GM23338 (cell line): Measurements from ENCODE around the gene CDYL2. TPM values are rescaled to one million over a fixed set of nuclear protein-coding genes. Genes with fewer than 3 reads are reported as not detected.
A peak's percentile ranks its signal among the peaks of the same experiment; 100 is the strongest.

Experiments used
- ATAC-seq: fragments of 200-7000 bp; cut with Tn5 transposase; 3 replicates; pipeline ENCODE4 v1.9.1; 2020
- DNase-seq: peaks from one replicate; pipeline ENCODE4 v3.0.0-alpha.2; 2015; ENCODE audit warnings: low spot score
- H2AFZ ChIP-seq: fragments of 200-600 bp; sonication (generic); 2 replicates; pipeline ENCODE4 v1.8.0; 2016; ENCODE audit warnings: antibody characterized with exemption, mild to moderate bottlenecking, moderate library complexity
- H3F3A ChIP-seq: fragments of 200-600 bp; sonication (generic); replicated peaks from 2 replicates; pipeline ENCODE4 v1.8.0; 2017; ENCODE audit warnings: antibody characterized with exemption, mixed run types, low read depth
- H3K27ac ChIP-seq: fragments of 200-600 bp; sonication (generic); 2 replicates; pipeline ENCODE4 v1.6.1; 2016; ENCODE audit warnings: low read depth
- H3K27me3 ChIP-seq: fragments of 200-600 bp; sonication (generic); 2 replicates; pipeline ENCODE4 v1.8.0; 2016; ENCODE audit warnings: mild to moderate bottlenecking, mixed run types, moderate library complexity; ENCODE audit not compliant: insufficient read depth
- H3K36me3 ChIP-seq: fragments of 200-600 bp; sonication (generic); 2 replicates; pipeline ENCODE4 v1.8.0; 2016; ENCODE audit warnings: mild to moderate bottlenecking; ENCODE audit not compliant: insufficient read depth
- H3K4me1 ChIP-seq: fragments of 200-600 bp; sonication (generic); 2 replicates; pipeline ENCODE4 v1.8.0; 2016; ENCODE audit warnings: mild to moderate bottlenecking, moderate library complexity; ENCODE audit not compliant: insufficient read depth
- H3K4me2 ChIP-seq: fragments of 200-600 bp; sonication (generic); 2 replicates; pipeline ENCODE4 v1.7.1; 2017; ENCODE audit warnings: mixed run types
- H3K4me3 ChIP-seq: fragments of 200-600 bp; sonication (generic); 2 replicates; pipeline ENCODE4 v1.6.1; 2016; ENCODE audit warnings: mixed run types
- H3K79me2 ChIP-seq: fragments of 200-600 bp; sonication (generic); replicated peaks from 2 replicates; pipeline ENCODE4 v1.8.0; 2017; ENCODE audit warnings: mild to moderate bottlenecking; ENCODE audit not compliant: insufficient read depth
- H3K9me2 ChIP-seq: fragments of 200-600 bp; sonication (generic); 2 replicates; pipeline ENCODE4 v1.8.0; 2017; ENCODE audit not compliant: insufficient read depth
- H4K20me1 ChIP-seq: fragments of 200-600 bp; sonication (generic); replicated peaks from 2 replicates; pipeline ENCODE4 v1.8.0; 2017; ENCODE audit warnings: mild to moderate bottlenecking; ENCODE audit not compliant: insufficient read depth
- H3K27ac Mint-ChIP-seq: 2 replicates; pipeline ENCODE4 v1.8.0; 2020; ENCODE audit warnings: inconsistent platforms, mild to moderate bottlenecking, moderate library complexity, mixed read lengths
- H3K27me3 Mint-ChIP-seq: 3 replicates; pipeline ENCODE4 v1.8.0; 2022; ENCODE audit warnings: low read depth, mild to moderate bottlenecking, moderate library complexity, mixed read lengths, inconsistent platforms; ENCODE audit not compliant: insufficient read depth, poor library complexity
- H3K36me3 Mint-ChIP-seq: 3 replicates; pipeline ENCODE4 v1.8.0; 2021; ENCODE audit warnings: low read depth, mild to moderate bottlenecking, inconsistent platforms, moderate library complexity, mixed read lengths
- H3K4me1 Mint-ChIP-seq: 3 replicates; pipeline ENCODE4 v1.8.0; 2020; ENCODE audit warnings: mild to moderate bottlenecking, inconsistent platforms, mixed read lengths
- H3K4me3 Mint-ChIP-seq: 3 replicates; pipeline ENCODE4 v1.8.0; 2021; ENCODE audit warnings: moderate library complexity, mild to moderate bottlenecking, inconsistent platforms, mixed read lengths
- H3K9me3 Mint-ChIP-seq: 3 replicates; pipeline ENCODE4 v1.8.0; 2020; ENCODE audit warnings: moderate library complexity, mild to moderate bottlenecking, inconsistent platforms, mixed read lengths
- CREB1 ChIP-seq: fragments of 250-450 bp; sonication (Bioruptor Pico); IDR thresholded peaks from 2 replicates; pipeline ENCODE4 v1.5.0; 2020; ENCODE audit warnings: low read depth, mild to moderate bottlenecking, moderate library complexity
- EZH2phosphoT487 ChIP-seq: fragments of 200-600 bp; sonication (generic); IDR thresholded peaks from one replicate; pipeline ENCODE4 v1.8.1; 2018; ENCODE audit warnings: antibody characterized with exemption; ENCODE audit not compliant: unreplicated experiment
- NANOG ChIP-seq: IDR thresholded peaks from 2 replicates; pipeline ENCODE4 v1.6.1; 2016; ENCODE audit warnings: antibody characterized with exemption, borderline replicate concordance
- ZNF114 ChIP-seq: fragments of 250-450 bp; sonication (Bioruptor Pico); IDR thresholded peaks from 2 replicates; pipeline ENCODE4 v1.5.0; 2020; ENCODE audit warnings: mild to moderate bottlenecking, moderate library complexity
- polyA plus RNA-seq: library from polyadenylated mRNA; unstranded; fragments of >200 nt; fragmentation: Nextera tagmentation; extraction: Ambion mirVana; gene quantifications from 2 replicates; pipeline ENCODE4 v1.2.1, GENCODE V29; 2016
- total RNA-seq: library from RNA; depleted of rRNA; stranded (reverse); fragments of >200 nt; shearing (Covaris generic); gene quantifications from 2 replicates; pipeline ENCODE4 v1.2.3, GENCODE V29; 2014
- TF ChIP-seq, protein P1 (sequence below), 2 experiments: fragments of 200-600 bp in 1 of 2; sonication (generic) in 1 of 2; conservative IDR thresholded peaks; 2 replicates each; pipeline versions ENCODE4 v1.5.1 to v1.6.1; 2016 to 2017; ENCODE audit warnings: antibody characterized with exemption in 2 of 2, low read depth in 2 of 2, mild to moderate bottlenecking in 2 of 2, moderate library complexity in 1 of 2
- TF ChIP-seq, protein P2 (sequence below): IDR thresholded peaks from one replicate; pipeline ENCODE4 v1.6.1; 2018; ENCODE audit warnings: antibody characterized with exemption; ENCODE audit not compliant: unreplicated experiment
- TF ChIP-seq, protein P3 (sequence below): IDR thresholded peaks from 2 replicates; pipeline ENCODE4 v1.6.1; 2016; ENCODE audit warnings: antibody characterized with exemption

Gene CDYL2
- total and polyA plus RNA-seq, 2 experiments from 2014 or later, result 0.82 to 4.3 TPM

DNA sequence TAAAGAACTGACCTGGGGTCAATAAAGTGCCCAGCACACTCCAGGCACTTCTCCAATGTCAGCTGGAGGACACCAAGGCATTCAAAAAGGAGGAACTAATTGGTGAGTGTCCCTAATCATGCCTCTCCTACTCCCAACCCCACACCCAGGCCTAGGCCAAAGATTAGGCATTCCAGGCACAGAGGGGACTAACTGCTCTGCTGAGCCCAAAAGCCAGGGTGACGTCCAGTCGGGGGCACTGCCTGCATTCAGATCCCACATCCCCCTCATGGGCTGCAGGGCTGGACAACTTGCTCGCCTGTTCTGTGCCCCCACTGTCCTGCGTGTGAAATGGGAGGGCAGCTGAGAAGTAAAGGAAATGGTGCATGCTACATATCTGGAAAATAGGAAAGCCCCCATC is 148.2 kb downstream of the CDYL2 start:
- Histone ChIP-seq H3K36me3 (no peaks in the 10 kb centered on the region), H3K27me3 (no peaks in the 10 kb centered on the region), H3K27ac (no peak overlapping the region), H3K4me2 (no peak overlapping the region), H2AFZ (no peak overlapping the region), H3F3A (no peaks in the 10 kb centered on the region), H4K20me1 (no peaks in the 10 kb centered on the region), H3K4me1 (no peaks in the 10 kb centered on the region), H3K4me3 (no peak overlapping the region), H3K79me2 (no peaks in the 10 kb centered on the region), H3K9me2 (no peaks in the 10 kb centered on the region)
- Mint-ChIP-seq H3K36me3 (no peaks in the 10 kb centered on the region), H3K4me1 (no peaks in the 10 kb centered on the region), H3K27me3 (no peaks in the 10 kb centered on the region), H3K9me3 (peaks cover 15% of the 10 kb centered on the region), H3K4me3 (no peak overlapping the region), H3K27ac (no peak overlapping the region)
- ATAC-seq, result peak; percentile 56
- TF ChIP-seq, protein P1, sequence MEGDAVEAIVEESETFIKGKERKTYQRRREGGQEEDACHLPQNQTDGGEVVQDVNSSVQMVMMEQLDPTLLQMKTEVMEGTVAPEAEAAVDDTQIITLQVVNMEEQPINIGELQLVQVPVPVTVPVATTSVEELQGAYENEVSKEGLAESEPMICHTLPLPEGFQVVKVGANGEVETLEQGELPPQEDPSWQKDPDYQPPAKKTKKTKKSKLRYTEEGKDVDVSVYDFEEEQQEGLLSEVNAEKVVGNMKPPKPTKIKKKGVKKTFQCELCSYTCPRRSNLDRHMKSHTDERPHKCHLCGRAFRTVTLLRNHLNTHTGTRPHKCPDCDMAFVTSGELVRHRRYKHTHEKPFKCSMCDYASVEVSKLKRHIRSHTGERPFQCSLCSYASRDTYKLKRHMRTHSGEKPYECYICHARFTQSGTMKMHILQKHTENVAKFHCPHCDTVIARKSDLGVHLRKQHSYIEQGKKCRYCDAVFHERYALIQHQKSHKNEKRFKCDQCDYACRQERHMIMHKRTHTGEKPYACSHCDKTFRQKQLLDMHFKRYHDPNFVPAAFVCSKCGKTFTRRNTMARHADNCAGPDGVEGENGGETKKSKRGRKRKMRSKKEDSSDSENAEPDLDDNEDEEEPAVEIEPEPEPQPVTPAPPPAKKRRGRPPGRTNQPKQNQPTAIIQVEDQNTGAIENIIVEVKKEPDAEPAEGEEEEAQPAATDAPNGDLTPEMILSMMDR (conservative IDR thresholded peaks at IDR 0.05; ENCODE audit: low read depth in 2 of 2), result peak in 1 of 2 experiments; percentile 24; a peak in 2 of 4 replicates
- no peak for TF ChIP-seq EZH2phosphoT487
- DNase-seq, result no peak

DNA sequence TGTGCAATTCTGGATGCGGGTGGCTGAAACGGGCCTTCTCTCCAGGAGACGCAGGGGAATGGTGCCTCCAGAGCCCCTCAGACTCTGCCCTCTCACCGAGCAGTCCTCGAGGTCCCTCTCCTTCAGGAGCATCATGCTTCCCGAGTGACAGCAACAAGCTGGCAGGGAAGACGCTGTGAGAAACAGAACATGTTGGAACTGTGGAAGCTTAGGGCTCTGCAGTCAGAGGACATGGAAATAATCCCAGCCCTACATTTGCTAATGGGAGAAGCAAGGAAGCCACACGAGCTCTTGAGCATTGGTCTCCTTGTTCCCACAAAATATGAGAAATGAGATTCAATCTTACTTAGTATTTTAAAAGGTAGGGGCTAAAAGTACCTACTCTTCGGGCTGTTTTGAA is 148.6 kb downstream of the CDYL2 start:
- TF ChIP-seq NANOG (no peak), EZH2phosphoT487 (no peak)

DNA sequence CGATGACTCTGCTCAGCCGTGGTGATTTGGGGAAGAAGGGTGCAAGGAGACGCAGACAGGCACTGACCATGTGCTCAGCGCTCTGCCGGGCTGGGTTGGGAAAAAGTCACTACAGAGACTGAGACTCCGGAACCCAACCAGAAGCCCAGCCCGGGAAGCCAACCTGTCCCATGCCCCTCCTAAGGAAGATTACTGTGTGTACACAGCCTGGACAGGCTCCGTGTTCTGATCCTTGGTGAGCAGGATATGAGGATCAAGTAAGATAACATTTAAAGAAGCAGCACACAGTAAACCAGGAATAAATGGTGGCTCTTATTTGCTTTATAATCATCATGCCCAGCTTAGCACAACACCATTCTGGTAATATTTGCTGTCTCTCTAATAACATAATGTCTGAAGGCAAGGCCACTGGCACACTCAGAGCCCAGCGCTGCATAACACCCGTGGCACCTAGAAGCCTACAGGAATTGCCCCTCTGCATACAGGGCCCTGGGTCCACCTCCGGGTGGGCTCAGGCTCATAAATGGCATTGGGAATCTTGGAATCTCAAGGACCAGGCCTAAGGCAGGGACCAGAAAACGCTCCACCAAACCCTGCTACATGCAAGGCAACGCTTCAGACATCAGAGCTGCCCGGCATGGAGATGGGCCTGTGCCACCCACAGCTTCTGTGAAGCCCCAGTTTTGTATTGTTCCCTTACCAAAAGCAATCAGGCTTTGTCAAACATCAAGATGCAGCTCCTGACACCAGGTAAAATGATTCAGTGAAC is 150.1 kb downstream of the CDYL2 start:
- Histone ChIP-seq H3K27ac (no peak overlapping the region), H3K4me2 (no peak overlapping the region), H3K27me3 (no peaks in the 10 kb centered on the region), H3K79me2 (no peaks in the 10 kb centered on the region), H3K36me3 (no peaks in the 10 kb centered on the region), H2AFZ (no peak overlapping the region), H4K20me1 (no peaks in the 10 kb centered on the region), H3K9me2 (no peaks in the 10 kb centered on the region), H3K4me1 (no peaks in the 10 kb centered on the region), H3F3A (no peaks in the 10 kb centered on the region), H3K4me3 (no peak overlapping the region)
- Mint-ChIP-seq H3K36me3 (no peaks in the 10 kb centered on the region), H3K27ac (no peak overlapping the region), H3K9me3 (peaks cover 4% of the 10 kb centered on the region; the same call in 1 of the 3 replicates), H3K27me3 (no peaks in the 10 kb centered on the region), H3K4me1 (no peaks in the 10 kb centered on the region), H3K4me3 (no peak overlapping the region)
- DNase-seq (no peak), ATAC-seq (no peak)
- TF ChIP-seq, protein P1 (conservative IDR thresholded peaks at IDR 0.05; ENCODE audit: low read depth in 2 of 2), result no peak
- TF ChIP-seq, protein P2, sequence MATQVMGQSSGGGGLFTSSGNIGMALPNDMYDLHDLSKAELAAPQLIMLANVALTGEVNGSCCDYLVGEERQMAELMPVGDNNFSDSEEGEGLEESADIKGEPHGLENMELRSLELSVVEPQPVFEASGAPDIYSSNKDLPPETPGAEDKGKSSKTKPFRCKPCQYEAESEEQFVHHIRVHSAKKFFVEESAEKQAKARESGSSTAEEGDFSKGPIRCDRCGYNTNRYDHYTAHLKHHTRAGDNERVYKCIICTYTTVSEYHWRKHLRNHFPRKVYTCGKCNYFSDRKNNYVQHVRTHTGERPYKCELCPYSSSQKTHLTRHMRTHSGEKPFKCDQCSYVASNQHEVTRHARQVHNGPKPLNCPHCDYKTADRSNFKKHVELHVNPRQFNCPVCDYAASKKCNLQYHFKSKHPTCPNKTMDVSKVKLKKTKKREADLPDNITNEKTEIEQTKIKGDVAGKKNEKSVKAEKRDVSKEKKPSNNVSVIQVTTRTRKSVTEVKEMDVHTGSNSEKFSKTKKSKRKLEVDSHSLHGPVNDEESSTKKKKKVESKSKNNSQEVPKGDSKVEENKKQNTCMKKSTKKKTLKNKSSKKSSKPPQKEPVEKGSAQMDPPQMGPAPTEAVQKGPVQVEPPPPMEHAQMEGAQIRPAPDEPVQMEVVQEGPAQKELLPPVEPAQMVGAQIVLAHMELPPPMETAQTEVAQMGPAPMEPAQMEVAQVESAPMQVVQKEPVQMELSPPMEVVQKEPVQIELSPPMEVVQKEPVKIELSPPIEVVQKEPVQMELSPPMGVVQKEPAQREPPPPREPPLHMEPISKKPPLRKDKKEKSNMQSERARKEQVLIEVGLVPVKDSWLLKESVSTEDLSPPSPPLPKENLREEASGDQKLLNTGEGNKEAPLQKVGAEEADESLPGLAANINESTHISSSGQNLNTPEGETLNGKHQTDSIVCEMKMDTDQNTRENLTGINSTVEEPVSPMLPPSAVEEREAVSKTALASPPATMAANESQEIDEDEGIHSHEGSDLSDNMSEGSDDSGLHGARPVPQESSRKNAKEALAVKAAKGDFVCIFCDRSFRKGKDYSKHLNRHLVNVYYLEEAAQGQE, result no peak
- TF ChIP-seq CREB1 (CRISPR knock-in tag), result no peak
- TF ChIP-seq, protein P3, sequence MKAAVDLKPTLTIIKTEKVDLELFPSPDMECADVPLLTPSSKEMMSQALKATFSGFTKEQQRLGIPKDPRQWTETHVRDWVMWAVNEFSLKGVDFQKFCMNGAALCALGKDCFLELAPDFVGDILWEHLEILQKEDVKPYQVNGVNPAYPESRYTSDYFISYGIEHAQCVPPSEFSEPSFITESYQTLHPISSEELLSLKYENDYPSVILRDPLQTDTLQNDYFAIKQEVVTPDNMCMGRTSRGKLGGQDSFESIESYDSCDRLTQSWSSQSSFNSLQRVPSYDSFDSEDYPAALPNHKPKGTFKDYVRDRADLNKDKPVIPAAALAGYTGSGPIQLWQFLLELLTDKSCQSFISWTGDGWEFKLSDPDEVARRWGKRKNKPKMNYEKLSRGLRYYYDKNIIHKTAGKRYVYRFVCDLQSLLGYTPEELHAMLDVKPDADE, result no peak
- no peak for TF ChIP-seq ZNF114 (CRISPR knock-in tag)

More for the DNA sequence above, 148.6 kb downstream of the CDYL2 start:
- Mint-ChIP-seq H3K27ac (no peak overlapping the region), H3K27me3 (no peaks in the 10 kb centered on the region), H3K9me3 (peaks cover 14% of the 10 kb centered on the region), H3K4me1 (no peaks in the 10 kb centered on the region), H3K36me3 (no peaks in the 10 kb centered on the region), H3K4me3 (no peak overlapping the region)
- H3K4me3 ChIP-seq, result no peak overlapping the region
- H3K36me3 ChIP-seq, result no peaks in the 10 kb centered on the region
- no peak for DNase-seq
- ATAC-seq, result no peak
- H3K9me2 ChIP-seq, result no peaks in the 10 kb centered on the region
- H3K79me2 ChIP-seq, result no peaks in the 10 kb centered on the region
- H3K27me3 ChIP-seq, result no peaks in the 10 kb centered on the region
- H3K4me1 ChIP-seq, result no peaks in the 10 kb centered on the region
- H3K27ac ChIP-seq, result no peak overlapping the region
- H3K4me2 ChIP-seq, result no peak overlapping the region
- no peaks in the 10 kb centered on the region for H3F3A ChIP-seq
- no peaks in the 10 kb centered on the region for H4K20me1 ChIP-seq
- no peak overlapping the region for H2AFZ ChIP-seq
